Measurements from ENCODE around the gene HMG20A.
"Not testable (repeated sequence)": the region's sequence is repeated elsewhere in the genome, so short reads cannot be mapped to it uniquely, and the experiment has no call there.

HMG20A gene

DNA sequence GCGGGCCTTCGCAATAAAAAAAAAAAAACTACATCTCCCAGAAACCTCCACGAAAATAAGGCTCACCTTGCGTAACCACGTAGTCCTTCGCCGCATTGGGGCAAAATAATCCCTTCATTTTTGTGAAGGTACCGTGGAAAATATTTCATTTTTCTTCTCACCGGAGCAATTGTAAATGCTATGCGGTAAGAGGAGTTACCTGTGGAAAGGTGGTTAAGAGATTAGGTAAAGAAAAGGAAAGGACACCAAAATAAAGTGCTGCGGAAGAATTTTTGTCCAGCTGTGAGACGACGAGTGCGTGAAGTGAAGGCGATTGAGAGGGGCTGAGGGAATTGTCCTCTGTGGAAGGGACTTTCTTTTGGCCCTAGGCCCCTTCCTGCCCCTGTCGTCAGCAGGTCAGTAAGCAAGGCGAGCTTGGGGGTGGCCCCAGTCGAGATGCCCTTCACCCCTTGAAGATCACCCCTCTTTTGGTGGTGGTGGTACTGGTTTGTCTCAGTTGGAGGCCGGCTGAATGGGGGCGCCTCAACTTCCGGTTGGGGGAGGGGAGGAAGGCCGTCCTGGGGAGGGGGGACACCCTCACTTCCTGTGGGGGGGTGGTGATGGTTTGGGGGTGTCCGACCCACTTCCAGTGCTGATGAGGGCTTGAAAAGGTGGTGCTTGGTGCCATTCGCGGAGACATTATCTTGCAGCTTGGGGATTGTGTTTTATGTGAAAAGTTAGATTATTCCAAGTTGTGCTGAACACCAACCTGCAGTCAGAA is at the start of gene HMG20A:
Gene HMG20A (plus strand): TSS at position 279 of the 760 bp plus-strand sequence. CDS start 37,520 bp downstream, outside the sequence.
- peak; percentile 35 for DNase-seq

- no peak for DNase-seq
These were observed 48.7 kb upstream of the HMG20A start for GRCh38 chr15:77371850-77372563.

DNA sequence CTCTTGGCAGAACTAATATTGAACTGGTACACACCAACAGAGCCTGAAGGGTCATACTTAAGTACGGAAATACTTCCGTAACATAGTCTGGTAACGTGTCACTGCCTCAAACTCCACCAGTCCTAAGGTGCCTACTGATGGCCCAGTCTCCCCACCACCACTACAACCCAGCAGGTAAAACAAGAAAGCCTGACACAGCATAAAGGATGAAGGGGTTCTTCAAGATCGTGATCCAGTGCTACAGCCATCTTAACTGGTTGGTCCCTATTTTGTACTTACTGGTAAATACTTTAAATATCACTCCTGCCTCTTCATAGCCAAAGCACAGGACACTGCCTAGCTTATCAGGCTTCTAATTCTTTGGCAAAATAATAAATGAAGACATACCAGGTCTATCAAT is 47.2 kb upstream of the HMG20A start:
- no peak for DNase-seq

GRCh38 chr15:77375133-77375532 is 45.6 kb upstream of the HMG20A start:
- DNase-seq, result no peak

DNA sequence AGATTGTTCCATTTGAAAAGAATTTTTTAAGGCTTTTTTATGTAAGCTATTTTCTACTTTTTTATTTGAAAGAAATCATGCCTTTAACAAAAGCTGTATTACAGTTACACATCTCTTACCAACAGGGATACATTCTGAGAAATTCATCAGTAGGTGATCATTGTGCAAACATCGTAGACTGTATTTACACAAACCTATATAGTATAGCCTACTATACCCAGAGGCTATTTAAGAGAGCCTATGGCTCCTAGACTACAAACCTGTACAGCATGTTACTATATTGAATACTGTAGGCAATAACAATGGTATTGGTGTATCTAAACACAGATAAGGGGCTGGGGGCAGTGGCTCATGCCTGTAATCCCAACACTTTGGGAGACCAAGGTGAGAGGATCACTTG is 43.9 kb upstream of the HMG20A start:
- DNase-seq, result no peak

DNA sequence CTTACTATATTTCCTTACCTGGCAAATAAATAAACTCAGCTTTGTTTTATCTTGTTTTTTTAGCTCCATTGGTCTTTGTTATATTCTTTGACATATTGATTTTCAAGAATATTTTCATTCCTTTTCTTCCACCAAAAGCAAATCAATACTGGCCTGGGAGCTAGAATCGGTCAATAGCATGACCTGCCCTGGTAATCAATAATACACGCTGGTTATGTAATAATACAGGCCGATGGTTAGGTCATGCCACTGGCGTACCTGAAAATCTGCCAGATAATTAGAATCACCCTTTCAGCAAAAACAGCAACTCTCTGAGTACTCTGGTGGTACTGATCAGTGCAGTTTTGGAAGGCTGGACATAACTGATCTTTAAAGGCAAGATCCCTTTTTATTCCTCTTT is 40.7 kb upstream of the HMG20A start:
- no peak for DNase-seq

- DNase-seq, result no peak
These were observed 36.6 kb upstream of the HMG20A start for GRCh38 chr15:77384086-77384485.

DNA sequence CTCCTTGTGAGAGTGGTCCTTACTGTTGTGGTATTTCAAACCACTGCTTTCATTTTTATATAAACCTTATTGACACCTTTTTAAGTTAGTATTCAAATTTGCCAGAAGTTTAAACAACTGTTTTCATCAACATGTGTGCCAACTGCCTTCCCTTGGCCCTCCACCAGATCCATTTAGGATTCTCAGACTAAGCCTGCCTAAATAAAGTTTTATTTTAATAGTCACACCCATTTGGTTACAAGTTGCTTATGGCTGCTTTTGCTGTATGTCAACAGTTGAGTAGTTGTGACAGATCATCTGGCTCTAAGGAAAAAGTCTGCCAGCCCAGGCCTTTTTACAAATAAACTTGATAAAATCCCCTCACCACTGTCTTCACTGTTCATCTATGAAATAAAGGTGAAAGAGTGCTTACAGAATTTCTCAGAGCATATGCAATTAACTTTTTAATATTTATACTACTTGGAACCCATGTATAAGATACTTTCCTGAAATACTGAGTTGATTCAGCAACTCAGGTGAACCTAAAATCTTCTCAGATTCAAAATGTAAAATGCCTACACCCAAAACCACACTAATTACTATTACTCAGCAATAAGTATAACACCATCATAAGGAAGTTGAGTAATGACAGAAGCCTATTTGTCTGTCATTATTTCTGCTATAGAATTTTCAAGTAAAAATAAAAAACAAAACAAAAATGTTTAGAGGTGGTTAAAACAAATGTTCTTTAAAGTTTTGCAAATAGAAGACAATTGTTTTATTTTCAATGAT is 35.9 kb upstream of the HMG20A start:
- no peak for DNase-seq

- no peak for DNase-seq
These were observed 34.1 kb upstream of the HMG20A start for GRCh38 chr15:77386626-77387025.

- DNase-seq, result no peak
These were observed 33.2 kb upstream of the HMG20A start for GRCh38 chr15:77387365-77388105.

DNA sequence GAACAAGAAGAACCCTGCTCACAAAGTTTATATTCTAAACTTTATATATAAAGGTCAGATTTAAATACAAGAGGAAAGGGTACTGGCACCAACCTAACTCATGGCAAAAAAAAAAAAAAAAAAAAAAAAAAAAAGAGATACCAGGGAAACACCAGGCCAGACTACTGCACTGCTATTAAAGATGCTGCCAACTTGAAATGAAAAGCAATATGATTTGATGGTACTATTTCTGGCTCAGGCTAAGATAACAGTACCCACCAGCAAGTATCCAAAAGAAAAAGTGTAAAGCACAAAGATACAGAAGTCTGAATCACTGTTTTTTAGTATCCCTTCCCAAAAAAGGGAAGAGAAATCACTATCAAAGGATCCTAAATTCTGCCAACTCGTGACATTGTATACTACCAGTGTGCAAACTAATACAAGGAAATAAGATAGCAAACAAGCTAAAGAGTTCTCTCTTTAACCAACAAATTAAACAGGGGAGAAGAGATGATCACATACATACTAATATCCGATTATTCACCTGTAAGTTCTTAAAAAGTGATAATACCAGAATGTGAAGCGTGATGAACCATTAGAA is 29.2 kb upstream of the HMG20A start:
- no peak for DNase-seq

- DNase-seq, result no peak
These were observed 27.8 kb upstream of the HMG20A start for GRCh38 chr15:77392762-77393470.

- no peak for DNase-seq
These were observed 27.2 kb upstream of the HMG20A start for GRCh38 chr15:77393471-77393840.

DNA sequence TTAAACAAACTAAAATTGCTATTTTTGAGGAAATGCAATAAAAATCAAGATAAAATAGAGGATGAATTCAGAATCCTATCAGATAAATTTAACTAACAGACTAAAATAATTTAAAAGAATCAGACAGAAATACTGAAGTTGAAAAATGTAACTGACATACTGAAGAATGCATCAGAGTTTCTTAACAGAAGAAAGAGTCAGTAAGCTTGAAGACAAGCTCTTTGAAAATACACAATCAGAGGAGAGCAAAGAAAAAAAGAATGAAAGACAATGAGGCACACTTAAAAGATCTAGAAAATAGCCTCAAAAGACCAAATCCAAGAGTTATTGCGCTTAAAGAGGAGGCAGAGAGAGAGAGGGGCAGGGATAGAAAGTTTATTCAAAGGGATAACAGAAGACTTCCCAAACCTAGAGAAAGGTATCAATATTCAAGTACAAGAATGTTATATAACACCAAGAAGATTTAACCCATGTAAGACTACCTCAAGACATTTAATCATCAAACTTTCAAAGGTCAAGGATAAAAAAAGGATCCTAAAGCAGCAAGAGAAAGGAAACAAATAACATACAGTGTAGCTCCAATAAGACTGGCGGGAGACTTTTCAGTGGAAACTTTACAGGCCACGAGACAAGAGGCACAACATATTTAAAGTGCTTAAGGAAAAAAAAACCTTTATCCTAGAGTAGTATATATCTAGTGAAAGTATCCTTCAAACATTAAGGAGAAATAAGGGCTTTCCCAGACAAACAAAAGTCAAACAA is 25.5 kb upstream of the HMG20A start:
- no peak for DNase-seq

GRCh38 chr15:77396692-77397091 is 24.0 kb upstream of the HMG20A start:
- no peak for DNase-seq

GRCh38 chr15:77398927-77399326 is 21.8 kb upstream of the HMG20A start:
- no peak for DNase-seq

- DNase-seq, result no peak
These were observed 20.4 kb upstream of the HMG20A start for GRCh38 chr15:77400258-77400657.

DNA sequence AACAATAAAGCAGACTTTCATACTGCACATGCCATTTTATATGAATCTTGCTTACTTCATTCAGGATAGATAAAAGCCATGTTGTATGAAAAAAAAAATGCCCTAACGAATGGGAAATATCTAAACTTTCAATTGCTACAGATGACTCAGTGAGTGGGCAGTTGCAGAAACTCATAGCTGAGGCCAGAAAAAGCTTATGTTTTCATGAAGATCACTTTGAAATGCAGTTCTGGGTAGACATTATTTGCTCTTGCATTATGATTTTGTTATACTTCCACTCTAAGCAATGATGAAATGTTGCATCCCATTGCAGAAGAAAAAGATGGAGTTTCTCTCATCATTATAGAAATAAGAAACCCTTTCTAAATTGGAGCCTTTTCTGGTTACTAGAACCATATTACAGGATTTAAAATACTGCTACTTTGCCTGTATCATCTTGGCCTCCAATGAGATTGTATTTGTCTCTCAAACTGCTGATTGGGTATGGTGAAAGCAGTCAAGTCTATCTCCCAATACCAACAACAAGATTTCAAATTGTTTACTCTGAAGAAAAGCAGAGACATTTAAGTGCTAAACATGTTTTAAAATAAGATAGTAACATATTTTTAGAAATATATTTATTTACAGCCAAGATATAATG is 17.8 kb upstream of the HMG20A start:
- DNase-seq, result no peak

- DNase-seq, result not testable (repeated sequence)
These were observed 14.4 kb upstream of the HMG20A start for GRCh38 chr15:77406173-77406759.

DNA sequence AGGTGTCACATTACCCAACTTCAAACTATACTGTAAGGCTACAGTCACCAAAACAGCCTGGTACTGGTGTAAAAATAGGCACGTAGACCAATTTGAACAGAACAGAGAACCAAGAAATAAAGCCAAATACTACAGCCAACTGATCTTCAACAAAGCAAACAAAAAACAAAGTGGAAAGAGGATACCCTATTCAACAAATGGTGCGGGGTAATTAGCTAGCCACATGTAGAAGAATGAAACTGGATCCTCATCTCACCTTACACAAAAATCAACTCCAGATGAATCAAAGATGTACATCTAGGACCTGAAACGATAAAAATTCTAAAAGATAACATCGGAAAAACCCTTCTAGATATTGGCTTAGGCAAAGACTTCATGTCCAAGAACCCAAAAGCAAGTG is 13.8 kb upstream of the HMG20A start:
- DNase-seq, result no peak
